ENCODE measurements around the gene NSMF.
A peak's percentile ranks its signal among the peaks of the same experiment; 100 is the strongest.
"Not testable (repeated sequence)": the region's sequence is repeated elsewhere in the genome, so short reads cannot be mapped to it uniquely, and the experiment has no call there.

The NSMF gene

DNA sequence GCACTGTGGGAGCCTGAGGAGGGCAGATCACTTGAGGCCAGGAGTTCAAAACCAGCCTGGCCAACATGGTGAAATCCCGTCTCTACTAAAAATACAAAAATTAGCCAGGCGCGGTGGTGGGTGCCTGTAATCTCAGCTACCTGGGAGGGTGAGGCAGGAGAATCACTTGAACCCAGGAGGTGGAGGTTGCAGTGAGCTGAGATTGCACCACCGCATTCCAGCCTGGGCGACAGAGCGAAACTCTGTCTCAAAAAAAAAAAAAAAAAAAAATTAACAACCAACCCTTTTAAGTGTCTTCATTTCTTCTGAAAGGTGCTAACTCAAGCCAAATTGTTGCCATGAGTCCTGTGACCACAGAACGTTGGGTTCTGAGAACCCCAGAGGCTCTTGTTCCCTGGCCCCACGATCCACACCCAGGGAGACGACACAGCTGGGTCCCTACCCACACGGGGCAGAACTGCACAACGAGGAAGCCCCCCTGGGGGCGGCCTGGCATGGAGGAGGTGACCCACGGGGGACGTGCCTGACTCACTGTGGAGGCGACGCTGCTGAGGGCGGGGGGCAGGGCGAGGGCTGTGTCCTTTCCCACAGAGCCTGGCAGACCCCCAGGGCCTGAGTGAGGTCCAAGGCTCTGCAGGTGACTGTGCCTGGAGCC, 48.8 kb downstream of the NSMF start:
- DNase-seq (ENCODE audit: low read depth): not testable (repeated sequence)

DNA sequence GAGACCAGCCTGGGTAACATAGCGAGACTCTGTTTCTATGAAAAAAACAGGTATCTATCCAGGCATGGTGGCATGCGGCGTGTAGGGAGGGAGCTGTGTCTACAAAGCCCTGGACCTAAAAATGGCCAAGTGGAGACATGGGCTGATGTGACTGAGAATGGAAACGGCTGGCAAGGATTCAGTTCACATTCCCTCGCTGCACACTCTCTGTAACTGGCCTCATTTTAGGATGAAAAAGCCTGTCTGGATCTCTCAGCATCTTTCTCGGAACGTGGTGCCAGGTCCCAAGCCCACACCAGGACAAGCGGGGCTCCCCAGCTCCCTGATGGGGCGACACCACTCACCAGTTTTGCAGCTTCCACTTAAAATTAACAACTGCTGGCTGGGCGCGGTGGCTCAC, 49.6 kb downstream of the NSMF start:
- DNase-seq (ENCODE audit: low read depth): no peak

DNA sequence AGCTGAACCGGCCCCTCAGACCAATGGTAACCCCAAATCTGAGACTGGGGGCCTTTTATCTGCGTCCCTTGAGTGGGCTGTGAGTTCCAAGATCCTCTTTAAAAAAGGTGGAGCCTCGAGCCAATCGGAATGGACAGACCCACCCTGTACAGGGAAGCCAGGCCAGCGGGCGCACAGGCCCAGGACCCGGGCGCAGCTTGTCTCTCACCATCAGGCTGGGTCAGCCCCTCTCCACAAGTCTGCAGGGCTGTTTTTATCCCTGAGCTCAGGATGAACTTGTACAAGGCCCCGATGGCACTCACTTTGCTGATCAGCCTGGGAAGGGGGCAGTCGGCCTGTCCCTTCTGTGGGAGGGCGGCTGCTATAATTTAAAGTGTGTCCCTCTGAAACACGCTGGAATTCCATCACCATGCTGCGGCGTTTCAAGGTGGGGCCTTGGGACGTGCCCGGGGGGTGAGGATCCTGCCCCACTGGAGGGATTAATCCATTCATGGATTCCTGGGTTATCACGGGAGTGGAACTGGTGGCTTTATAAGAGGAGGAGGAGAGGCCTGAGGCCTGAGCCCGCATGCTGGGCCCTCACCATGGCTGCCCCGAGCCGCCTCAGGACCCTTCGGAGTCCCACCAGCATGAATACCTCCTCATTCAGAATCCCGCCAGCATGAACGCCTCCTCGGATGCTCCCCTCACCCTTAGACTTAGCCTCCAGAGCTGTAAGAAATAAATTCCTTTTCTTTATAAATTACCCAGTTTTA, 50.3 kb downstream of the NSMF start:
- DNase-seq (ENCODE audit: low read depth): no peak

DNA sequence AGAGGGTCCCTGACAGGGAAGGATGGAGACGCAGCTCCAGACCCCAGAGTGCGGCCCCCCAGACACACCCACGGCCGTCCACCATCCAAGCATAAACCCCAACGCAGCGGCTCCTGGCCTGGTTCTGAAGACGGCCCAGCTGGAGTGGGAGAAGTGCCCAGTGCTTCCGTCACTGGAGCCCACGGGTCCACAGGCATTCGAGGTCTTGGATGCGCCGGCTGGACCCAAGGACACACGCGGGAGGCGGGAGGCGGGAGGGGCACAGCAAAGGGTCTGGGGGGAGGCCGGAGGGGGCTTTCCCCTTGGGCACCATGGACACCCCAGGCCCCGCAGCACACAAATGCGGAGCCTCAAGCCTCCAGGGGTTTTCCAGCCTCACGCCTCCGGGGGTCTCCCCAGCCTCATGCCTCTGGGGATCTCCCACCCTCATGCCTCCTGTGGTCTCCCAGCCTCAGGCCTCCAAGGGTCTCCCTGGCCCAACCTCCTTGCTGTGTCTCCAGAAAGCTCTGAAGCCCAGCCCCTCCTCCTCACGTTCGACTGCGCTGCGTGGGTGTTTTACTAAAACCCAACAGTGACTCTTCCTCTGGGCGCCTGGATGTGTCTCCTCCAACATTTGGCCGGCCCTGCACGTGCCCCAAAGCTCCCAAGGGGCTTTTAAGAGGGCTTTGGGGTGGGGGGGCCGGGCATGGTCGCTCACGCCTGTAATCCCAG, 51.4 kb downstream of the NSMF start:
- no peak for DNase-seq (ENCODE audit: low read depth)

DNA sequence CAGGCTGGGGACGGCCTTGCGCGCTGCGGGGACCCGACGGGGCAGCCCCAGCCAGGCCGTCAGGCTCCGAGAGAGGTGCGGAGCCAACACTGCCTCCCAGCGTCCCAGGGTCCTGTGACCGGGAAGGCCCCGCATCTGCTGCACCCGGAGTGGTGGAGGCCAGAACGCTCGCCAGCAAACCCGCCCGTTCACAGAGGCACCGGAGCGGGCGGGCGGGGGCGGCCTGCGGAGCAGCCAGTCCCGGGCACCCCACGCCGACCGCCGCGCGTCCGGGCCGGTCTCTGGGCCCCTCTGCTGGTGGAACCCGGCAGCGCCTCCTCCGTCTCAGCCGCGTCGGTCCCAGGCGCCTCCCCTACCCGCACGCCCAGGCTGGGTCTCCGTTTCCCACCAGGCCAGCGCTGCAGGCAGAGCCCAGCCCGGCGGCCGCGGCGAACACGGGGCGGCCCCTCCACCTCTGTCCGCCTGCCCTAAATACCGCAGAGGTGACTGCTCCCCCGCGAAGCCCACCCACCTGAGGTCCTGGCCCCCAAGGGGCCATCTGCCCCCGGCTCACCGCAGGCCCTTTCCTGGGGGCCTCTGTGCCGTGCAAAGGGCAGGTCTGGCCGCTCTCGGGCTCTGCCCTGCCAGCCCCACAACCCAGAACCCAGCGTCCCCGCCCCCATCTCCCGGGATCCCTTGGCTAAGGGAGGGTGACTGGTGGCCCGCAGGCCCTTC, 52.1 kb downstream of the NSMF start:
- DNase-seq (ENCODE audit: low read depth): peak; percentile 55

DNA sequence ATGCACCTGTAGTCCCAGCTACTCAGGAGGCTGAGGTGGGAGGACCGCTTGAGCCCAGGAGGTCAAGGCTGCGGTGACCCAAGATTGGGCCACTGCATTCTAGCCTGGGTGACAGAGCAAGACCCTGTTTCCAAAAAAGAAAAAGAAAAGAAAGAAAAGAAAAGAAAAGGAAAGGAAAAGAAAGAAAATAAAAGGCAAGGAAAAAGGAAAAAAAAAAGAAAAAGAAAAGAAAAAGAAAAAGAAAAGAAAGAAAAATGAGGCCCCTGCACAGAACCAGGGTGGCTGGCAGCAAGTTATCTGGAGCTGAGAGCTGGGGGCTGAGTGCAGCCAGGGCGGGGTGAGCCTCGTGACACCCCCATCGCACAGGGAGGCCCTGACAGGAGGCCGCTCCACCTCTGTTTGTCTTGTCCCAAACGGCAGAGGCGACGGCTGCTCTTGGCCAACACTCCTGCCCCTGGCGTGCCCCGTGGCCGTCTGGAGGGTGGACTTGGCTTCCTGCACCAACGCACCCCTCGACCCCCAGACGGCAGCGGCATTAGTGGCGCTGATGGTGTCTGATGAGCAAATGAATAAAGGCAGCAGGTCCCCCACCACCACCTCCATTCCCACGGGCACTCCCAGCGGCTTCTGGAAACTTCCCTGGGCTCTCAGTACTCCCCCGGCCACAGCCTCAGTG, 52.9 kb downstream of the NSMF start:
- no peak for DNase-seq (ENCODE audit: low read depth)

DNA sequence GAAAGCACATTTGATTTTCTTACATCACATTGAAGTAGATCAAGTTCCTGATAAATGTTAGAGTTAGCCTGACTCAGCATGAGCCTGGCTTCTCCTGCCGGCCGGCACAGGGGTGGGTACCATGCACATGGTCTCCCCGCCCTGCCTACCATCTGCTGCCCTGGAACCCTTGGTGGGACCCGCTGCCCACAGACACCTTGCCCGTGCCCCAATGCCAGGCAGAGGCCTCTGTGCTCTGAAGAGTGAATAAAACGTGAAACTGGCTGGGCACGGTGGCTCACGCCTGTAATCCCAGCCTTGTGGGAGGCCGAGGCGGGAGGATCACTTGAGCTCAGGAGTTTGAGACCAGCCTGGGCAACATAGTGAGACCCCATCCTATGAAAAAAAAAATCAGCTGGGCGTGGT, 53.5 kb downstream of the NSMF start:
- DNase-seq (ENCODE audit: low read depth): no peak

DNA sequence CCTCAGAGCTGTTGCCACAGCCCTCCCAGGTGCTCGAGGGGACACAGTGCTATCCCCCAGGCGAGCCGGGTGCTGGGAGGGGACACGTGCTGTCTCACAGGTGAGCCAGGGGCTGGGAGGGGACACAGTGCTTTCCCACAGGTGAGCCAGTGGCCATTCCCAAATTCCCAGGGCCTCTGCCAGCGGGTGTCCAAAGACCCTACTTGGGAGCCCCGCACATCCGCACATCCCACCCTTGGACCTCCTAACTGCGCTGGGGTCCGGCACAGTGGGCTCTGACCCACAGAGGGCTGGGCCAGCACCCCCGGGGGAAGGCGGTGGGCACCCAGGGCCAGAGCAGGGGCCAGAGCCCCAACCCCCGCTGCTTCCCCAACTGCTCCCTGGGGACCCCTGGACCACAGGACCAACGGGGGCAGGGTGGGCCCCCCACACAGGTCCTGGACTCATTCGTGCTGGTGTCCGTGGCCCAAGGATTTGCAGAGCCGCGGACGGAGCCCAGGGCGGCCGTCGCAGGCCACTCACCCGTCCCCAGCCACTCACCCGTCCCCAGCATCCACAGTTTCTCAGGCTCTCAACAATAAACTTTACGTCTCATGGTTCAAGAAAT, 54.1 kb downstream of the NSMF start:
- DNase-seq (ENCODE audit: low read depth): no peak

DNA sequence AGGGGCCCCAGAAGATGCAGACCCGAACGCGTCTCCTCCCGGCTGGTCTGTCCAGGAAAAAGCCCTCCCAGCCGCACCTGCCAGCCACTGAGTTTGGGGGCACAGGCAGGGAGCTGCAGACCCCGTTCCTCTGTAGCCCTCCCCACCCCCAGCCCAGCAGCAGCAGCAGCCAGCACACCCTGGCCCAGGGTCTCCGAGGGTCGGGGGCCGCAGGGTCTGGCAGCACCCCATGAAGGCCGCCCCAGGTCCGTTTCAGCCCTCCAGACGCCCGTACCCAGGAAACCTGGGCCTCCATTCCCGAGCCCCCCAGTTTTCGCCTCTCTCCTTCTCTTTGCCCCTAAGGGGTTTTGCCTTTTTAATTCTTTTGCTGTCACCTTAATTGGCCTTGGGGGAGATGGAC, 55.9 kb downstream of the NSMF start:
- no peak for DNase-seq (ENCODE audit: low read depth)

DNA sequence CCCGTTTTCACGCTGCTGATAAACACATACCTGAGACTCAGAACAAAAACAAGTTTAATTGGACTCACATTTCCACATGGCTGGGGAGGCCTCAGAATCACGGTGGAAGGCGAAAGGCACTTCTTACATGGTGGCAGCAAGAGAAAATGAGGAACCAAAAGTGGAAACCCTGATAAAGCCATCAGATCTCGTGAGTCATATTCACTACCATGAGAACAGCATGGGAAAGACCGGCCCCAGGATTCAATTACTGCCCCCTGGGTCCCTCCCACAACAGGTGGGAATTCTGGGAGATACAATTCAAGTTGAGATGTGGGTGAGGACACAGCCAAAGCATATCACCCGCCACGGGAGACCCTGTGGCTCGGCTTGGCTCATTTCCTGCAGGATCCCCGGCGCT, 56.4 kb downstream of the NSMF start:
- DNase-seq (ENCODE audit: low read depth): no peak

DNA sequence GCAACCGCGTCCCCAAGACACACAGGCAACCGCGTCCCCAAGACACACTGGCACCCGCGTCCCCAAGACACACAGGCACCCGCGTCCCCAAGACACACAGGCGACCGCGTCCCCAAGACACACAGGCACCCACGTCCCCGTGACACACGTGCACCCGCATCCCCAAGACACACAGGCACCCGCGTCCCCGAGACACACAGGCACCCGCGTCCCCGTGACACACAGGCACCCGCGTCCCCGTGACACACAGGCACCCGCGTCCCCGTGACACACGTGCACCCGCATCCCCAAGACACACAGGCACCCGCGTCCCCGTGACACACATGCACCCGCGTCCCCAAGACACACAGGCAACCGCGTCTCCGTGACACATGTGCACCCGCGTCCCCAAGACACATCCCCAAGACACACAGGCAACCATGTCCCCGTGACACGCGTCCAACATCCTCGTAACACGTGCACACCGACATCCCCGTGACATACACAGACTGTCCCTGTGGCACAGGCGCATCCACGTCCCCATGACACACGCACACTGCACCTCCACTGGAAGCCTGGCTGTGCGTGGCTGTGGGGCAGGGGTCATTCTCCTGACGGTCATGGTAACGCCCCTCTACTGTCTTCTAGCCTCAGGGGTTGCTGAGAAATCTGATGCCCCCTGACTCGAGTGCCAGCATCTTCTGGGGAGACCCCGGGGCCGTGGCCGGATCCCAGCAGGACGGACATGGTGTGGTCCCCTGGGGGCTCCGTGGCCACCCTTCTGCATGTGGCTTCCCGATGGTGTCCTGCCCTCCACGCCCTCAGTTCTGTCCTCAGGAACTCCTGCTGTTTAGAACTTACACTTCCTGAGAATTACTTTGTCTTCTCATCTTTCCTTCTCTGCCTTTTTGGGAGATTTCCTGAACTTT, 60.3 kb downstream of the NSMF start:
- DNase-seq (ENCODE audit: low read depth): no peak

DNA sequence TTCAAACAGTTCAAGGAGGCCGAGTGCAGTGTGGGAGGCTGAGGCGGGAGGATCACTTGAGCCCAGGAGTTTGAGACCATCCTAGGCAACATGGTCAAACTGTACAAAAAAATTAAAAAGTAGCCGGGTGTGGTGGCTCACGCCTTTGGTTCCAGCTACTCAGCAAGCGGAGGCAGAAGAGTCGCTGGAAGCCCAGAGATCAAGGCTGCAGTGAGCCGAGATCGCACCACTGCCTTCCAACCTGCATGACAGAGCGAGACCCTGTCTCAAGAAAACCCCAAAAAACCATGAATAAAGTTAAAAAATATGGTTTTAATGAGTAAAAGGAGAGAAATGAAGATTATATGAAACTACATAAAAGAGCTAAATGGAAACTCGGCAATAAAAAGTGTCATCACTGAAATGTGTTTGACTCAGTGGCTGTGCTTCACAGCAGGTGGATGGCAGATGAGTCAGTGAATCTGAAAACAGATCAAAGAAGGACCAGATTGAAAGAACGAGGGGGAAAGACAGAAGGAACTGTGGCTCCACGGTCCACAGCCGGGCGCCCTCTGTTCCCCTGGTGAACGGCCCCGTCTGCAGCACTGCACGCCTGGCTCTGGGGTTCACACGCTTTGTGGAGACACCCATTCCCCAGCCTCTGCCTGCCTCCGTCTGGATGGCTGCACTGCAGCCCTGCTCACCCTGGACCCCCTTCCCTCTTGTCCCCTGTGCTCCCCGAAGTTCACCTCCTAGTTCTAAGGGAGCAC, 61.3 kb downstream of the NSMF start:
- no peak for DNase-seq (ENCODE audit: low read depth)

Data from activated T-cell treated with anti-CD3 and anti-CD28 coated beads for 1 hour (primary cell).